AG04450 (cell line): ENCODE results near the gene MYO7B. TPM values are rescaled to one million over a fixed set of nuclear protein-coding genes. Genes with fewer than 3 reads are reported as not detected.

Experiments used
- CTCF ChIA-PET: fragments of 300-600, 350-600 bp; formaldehyde crosslinking; extraction: SDS; loops from one replicate; lab custom pipeline; 2022; ENCODE audit warnings: antibody characterized with exemption, inconsistent platforms; lab: Charles Lee
- POLR2A ChIA-PET: fragments of 350-600 bp; formaldehyde crosslinking; extraction: SDS; loops from one replicate; lab custom pipeline; 2021; ENCODE audit warnings: antibody characterized with exemption, inconsistent platforms; lab: Yijun Ruan, JAX
- DNase-seq: peaks from one replicate; pipeline ENCODE4 v3.0.0-alpha.2; 2011; ENCODE audit warnings: low read depth, low spot score
- H3K27ac ChIP-seq: one replicate; pipeline ENCODE4 v1.5.1; 2012; ENCODE audit warnings: low read depth, low read length, control low read depth
- H3K27me3 ChIP-seq: one replicate; pipeline ENCODE4 v1.6.0; 2012; ENCODE audit warnings: low read length; ENCODE audit not compliant: control insufficient read depth, insufficient read depth
- H3K4me3 ChIP-seq: 2 replicates; pipeline ENCODE4 v1.5.1; 2011; ENCODE audit warnings: mild to moderate bottlenecking, low read depth, low read length, control low read depth
- H3K9me3 ChIP-seq: 2 replicates; pipeline ENCODE4 v1.5.1; 2012; ENCODE audit warnings: low read length; ENCODE audit not compliant: control insufficient read depth, insufficient read depth
- polyA plus RNA-seq: library from polyadenylated mRNA; depleted of rRNA; stranded (reverse); fragments of >200 nt; gene quantifications from 2 replicates; pipeline ENCODE4 v1.2.3, GENCODE V29; 2011
- TF ChIP-seq, protein P1 (sequence below): IDR thresholded peaks from 2 replicates; pipeline ENCODE4 v1.5.1; 2011; ENCODE audit warnings: low read depth, low read length, control low read depth, inconsistent platforms

MYO7B gene
- polyA plus RNA-seq, 1 experiment = 0.02 TPM

DNA sequence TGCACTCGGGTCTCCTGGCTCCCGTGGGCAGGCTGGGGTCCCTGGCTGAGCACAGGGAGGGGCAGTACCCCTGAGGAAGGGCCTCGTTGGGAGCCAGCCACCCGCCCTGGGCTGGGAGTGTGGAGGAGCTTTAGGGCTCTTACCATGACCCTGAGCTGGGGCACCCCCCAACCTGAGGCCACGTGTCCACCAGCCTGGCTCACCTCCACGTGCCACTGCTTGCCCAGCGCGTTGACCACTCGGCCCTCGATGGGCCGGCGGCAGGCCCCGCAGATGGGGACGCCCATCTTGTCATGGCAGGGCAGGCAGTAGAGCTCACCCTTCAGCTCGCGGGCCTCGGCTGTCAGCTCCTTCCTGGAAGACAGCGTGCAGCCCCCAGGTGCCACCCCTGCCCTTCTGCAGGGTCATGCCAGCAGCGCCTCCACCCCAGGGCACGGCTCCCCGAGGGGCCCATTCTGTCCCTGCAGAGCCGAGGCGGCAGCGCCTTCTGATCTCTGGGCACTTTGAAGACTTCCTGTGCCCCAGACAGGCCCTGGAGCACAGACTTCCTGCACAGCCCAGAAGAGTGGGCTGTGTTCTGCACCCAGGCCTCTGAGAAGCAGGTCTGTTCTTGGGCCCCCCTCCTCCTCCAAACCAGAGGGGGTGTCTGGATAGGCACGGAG is 106.5 kb downstream of the MYO7B start:
- Histone ChIP-seq H3K27ac (no peak overlapping the region), H3K27me3 (no peaks in the 10 kb centered on the region), H3K4me3 (no peak overlapping the region), H3K9me3 (no peaks in the 10 kb centered on the region; the same call in 1 of the 2 replicates)
- ChIA-PET POLR2A (no interaction called here), CTCF (no interaction called here)
- TF ChIP-seq, protein P1, sequence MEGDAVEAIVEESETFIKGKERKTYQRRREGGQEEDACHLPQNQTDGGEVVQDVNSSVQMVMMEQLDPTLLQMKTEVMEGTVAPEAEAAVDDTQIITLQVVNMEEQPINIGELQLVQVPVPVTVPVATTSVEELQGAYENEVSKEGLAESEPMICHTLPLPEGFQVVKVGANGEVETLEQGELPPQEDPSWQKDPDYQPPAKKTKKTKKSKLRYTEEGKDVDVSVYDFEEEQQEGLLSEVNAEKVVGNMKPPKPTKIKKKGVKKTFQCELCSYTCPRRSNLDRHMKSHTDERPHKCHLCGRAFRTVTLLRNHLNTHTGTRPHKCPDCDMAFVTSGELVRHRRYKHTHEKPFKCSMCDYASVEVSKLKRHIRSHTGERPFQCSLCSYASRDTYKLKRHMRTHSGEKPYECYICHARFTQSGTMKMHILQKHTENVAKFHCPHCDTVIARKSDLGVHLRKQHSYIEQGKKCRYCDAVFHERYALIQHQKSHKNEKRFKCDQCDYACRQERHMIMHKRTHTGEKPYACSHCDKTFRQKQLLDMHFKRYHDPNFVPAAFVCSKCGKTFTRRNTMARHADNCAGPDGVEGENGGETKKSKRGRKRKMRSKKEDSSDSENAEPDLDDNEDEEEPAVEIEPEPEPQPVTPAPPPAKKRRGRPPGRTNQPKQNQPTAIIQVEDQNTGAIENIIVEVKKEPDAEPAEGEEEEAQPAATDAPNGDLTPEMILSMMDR = no peak
- no peak for DNase-seq

DNA sequence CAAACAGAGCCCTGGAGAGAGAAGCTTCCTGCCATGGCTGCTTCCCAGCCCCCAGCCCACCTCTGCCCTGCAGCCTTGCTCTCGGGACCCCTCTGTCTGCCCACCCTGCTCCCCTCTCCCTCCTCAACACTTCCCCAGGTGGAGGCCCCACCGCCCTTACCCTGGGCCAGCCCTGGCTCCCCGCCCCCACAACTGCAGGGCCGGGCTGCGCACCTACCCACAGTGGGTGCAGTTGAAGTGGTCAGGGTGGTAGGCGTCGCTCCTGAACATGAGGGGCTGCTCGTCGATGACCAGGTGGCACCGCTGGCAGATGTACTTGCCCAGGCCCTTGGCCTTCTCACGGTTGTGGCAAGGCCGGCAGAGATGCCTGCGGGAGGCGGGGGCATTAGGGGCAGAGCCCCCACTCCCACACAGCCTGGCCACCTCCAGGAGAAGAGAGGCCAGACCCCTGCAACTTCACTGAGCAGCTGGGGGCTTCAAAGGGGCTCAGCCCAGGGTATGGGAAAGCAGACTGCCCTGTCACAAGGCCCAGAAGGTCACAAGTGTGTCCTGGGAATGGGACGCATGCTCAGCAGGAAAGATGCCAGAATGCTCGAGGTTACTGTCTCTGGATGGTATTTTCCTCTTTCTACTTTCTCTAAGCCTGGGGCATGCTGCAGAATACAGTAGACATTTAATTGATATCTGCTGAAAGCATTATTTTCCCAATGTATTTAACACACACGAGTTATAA is 107.4 kb downstream of the MYO7B start:
- CTCF ChIA-PET = no interaction called here
- POLR2A ChIA-PET = no interaction called here
- Histone ChIP-seq H3K9me3 (no peaks in the 10 kb centered on the region; the same call in 1 of the 2 replicates), H3K27me3 (no peaks in the 10 kb centered on the region), H3K4me3 (no peak overlapping the region), H3K27ac (no peak overlapping the region)
- DNase-seq = no peak
- TF ChIP-seq, protein P1 = no peak

DNA sequence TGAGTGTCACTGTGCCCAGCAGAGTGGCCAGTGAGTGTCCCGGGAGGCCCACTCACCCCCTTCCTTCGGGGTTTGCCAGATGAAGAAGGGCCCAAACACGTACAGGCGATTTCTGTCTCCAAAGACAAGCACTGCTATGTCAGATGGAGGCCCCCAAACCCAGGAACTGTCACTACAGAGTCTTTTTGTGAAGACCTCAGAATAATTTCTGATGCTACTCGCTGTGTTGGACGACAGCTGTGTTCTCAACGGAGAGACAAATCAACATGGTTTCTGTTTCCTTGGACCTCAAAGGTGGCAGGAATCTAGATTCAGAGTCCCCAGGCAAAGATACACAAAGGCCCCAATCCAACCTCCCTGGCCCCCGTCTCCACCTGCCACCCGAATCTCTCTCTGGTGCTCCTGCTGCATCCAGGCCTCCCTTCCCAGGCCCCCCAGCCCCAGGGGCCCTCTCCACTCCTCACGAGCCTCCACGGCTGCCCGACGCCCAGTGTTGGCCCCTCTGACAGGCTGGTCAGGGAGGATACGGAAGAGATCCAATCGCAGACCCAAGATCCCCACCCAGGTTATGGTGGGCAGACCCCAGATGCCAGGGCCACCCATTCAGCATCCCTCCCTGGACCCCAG is 108.1 kb downstream of the MYO7B start:
- H3K27ac ChIP-seq = no peak overlapping the region
- TF ChIP-seq, protein P1 = no peak
- POLR2A ChIA-PET = no interaction called here
- H3K27me3 ChIP-seq = no peaks in the 10 kb centered on the region
- H3K9me3 ChIP-seq = no peaks in the 10 kb centered on the region; the same call in 1 of the 2 replicates
- no peak overlapping the region for H3K4me3 ChIP-seq
- DNase-seq = no peak
- CTCF ChIA-PET = no interaction called here

DNA sequence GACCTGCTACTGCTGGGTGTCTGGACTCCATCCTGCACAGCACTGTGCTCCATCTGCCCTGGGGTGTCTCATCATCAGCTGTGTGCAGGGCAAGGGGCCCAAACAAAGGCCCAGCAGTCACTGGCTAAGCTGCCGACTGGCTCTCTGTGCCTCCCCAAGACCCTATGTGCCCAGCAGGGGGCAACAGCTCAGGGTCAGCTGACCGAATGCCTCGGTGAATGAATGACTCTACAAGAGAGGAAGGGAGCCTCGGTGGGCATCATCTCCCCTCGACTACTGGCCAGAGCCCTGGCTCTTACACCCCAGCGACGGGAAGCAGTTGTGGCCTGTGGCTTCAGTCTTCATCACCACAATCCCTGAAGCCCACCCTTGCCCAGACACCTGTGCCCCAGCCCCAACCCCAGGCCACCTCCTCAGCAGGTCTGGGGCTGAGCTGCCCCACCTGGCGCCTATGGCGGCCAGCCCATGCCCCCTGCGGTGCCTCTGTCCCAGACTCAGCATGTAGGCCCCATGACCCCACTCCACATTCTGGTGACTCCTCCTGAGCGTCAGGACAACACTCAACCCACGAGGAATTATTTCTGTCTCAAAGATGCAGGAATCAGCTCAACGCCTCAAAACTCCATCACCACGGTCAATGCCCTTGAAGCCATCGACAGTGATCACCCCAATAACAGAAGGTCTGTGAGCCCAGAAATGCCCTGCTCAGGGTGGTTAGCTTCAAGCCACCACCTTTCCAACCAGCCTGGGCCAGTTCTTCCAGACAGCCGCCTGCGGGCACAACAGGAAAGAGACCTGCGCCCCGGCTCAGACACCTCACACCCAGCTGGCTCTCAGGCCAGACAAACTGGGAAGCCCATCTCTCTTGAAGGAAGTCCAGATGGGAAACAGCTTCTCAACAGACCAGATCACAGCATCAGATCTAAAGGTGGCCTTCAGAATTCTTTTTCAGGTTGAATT is 108.9 kb downstream of the MYO7B start:
- DNase-seq = no peak
- ChIA-PET POLR2A (no interaction called here), CTCF (no interaction called here)
- TF ChIP-seq, protein P1 = no peak
- Histone ChIP-seq H3K27me3 (no peaks in the 10 kb centered on the region), H3K27ac (no peak overlapping the region), H3K9me3 (no peaks in the 10 kb centered on the region; the same call in 1 of the 2 replicates), H3K4me3 (no peak overlapping the region)
